Measurements from ENCODE around the gene KAZALD1. TPM values are rescaled to one million over a fixed set of nuclear protein-coding genes. Genes with fewer than 3 reads are reported as not detected.
A peak's percentile ranks its signal among the peaks of the same experiment; 100 is the strongest.

Gene KAZALD1
- total RNA-seq, 1 experiment from 2014 or later: 16.0 TPM

- no peak for DNase-seq (ENCODE audit: low read depth, low spot score)
- peak overlapping the region; percentile 79 for H3K9ac ChIP-seq (ENCODE audit: low read length)
- H3K4me3 ChIP-seq (replicated peaks in 1 of 2; ENCODE audit: low read depth in 1 of 2, low read length in 2 of 2): peak overlapping the region; percentile 66 to 71
- CTCF ChIA-PET: interaction anchor here (0.7 to 8.3 kb wide), 4 partner anchors 14 to 77 kb away, joined by 4 to 91 read pairs (median 14); no protein-coding TSS in a partner anchor
- BruUV-seq (replicated peaks): TSS peak; percentile 73
- H2AFZ ChIP-seq (ENCODE audit: low read depth, low read length, poor library complexity, severe bottlenecking): no peak overlapping the region
- intact Hi-C loops (cut with micrococcal nuclease): loop anchor here (1.0 to 10.0 kb wide), 3 partner anchors 24 to 509 kb away; no protein-coding TSS in a partner anchor
- peaks cover 47 to 81% of the 10 kb centered on the region in 2 experiments for H3K4me1 ChIP-seq (ENCODE audit: control insufficient read depth in 1 of 2, insufficient read depth in 2 of 2, low read length in 2 of 2)
- no peaks in the 10 kb centered on the region for H3K9me3 ChIP-seq (ENCODE audit: control insufficient read depth in 1 of 2, insufficient read depth in 1 of 2, low read depth in 1 of 2, low read length in 2 of 2)
- H3K9me2 ChIP-seq (ENCODE audit: insufficient read depth): no peaks in the 10 kb centered on the region
- H3K4me2 ChIP-seq (ENCODE audit: low read length): peak overlapping the region; percentile 96
- POLR2A ChIA-PET: interaction anchor here (0.5 to 1.2 kb wide), 2 partner anchors 9 to 391 kb away, joined by 4 to 5 read pairs; no protein-coding TSS in a partner anchor
- H3K79me2 ChIP-seq (ENCODE audit: insufficient read depth, low read length): no peaks in the 10 kb centered on the region; the same call in 1 of the 2 replicates
- peak overlapping the region; percentile 93 for H3K27ac ChIP-seq (ENCODE audit: low read depth, low read length)
- TF ChIP-seq RAD21 (IDR thresholded peaks at IDR 0.05; ENCODE audit: low read depth) (no peak), ZFX (IDR thresholded peaks at IDR 0.05) (peak; percentile 54; the same call in 1 of the 2 replicates)
- no peak for ATAC-seq
- no peaks in the 10 kb centered on the region for H4K20me1 ChIP-seq (ENCODE audit: insufficient read depth)
- no peaks in the 10 kb centered on the region for H3K27me3 ChIP-seq (ENCODE audit: insufficient read depth, low read length)
- no peaks in the 10 kb centered on the region for H3K36me3 ChIP-seq (ENCODE audit: control insufficient read depth in 1 of 2, insufficient read depth in 2 of 2, low read length in 2 of 2)
- RAD21 ChIA-PET (ENCODE audit: low non-redundant PET in 1 of 2, low total read pairs in 2 of 2, uncharacterized antibody in 2 of 2, unreplicated experiment in 2 of 2): interaction anchor here in 1 of 2 experiments (0.6 to 1.4 kb wide), 2 partner anchors 24 to 46 kb away, joined by 4 to 5 read pairs; no protein-coding TSS in a partner anchor
Measured at GRCh38 chr10:101065481-101066145, 3.8 kb downstream of the KAZALD1 start.

DNA sequence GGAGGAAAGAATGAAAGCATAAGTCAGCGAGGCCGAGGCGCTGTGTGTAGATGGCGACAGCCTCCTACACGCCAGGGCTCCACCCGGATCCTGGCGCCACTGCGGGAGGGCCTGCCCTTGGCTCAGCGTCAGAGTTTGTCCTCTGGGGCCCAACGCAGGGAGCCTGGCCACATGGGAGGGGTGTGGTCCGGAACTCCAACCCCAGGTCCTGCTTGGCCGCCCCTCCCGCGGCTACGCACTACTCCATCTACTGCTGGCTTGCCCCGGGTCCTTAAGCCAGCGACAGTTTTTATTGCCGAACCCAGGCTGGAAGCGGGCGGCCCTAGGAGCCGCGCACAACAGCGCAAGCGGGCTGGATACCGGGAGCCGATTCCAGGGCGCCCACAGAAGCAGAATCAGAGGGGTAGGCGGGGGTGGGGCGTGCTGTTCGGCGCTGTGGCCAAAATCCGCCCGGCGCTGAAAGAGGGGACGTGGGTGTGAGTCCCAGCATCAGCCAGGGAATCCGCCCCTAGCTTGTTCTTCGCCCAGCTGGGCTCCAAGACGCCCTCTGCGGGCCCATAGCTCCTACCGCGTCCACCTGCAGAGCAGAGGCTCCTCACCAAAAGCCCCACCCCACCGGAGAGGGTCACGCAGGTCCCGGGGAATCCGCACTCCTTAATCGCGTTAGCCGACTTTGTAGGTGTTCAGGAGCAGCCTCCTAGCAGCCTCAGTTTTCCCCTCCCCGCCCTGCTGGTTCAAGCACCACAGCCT is 4.5 kb downstream of the KAZALD1 start:
- Histone ChIP-seq H4K20me1 (ENCODE audit: insufficient read depth) (no peaks in the 10 kb centered on the region), H3K9ac (ENCODE audit: low read length) (peak overlapping the region; percentile 79), H3K36me3 (ENCODE audit: control insufficient read depth in 1 of 2, insufficient read depth in 2 of 2, low read length in 2 of 2) (no peaks in the 10 kb centered on the region), H3K79me2 (ENCODE audit: insufficient read depth, low read length) (no peaks in the 10 kb centered on the region; the same call in 1 of the 2 replicates), H3K27ac (ENCODE audit: low read depth, low read length) (peak overlapping the region; percentile 93), H2AFZ (ENCODE audit: low read depth, low read length, poor library complexity, severe bottlenecking) (no peak overlapping the region), H3K4me2 (ENCODE audit: low read length) (peak overlapping the region; percentile 96), H3K9me3 (ENCODE audit: control insufficient read depth in 1 of 2, insufficient read depth in 1 of 2, low read depth in 1 of 2, low read length in 2 of 2) (no peaks in the 10 kb centered on the region), H3K27me3 (ENCODE audit: insufficient read depth, low read length) (no peaks in the 10 kb centered on the region), H3K9me2 (ENCODE audit: insufficient read depth) (no peaks in the 10 kb centered on the region), H3K4me3 (replicated peaks in 1 of 2; ENCODE audit: low read depth in 1 of 2, low read length in 2 of 2) (peak overlapping the region; percentile 66 to 71), H3K4me1 (ENCODE audit: control insufficient read depth in 1 of 2, insufficient read depth in 2 of 2, low read length in 2 of 2) (peaks cover 47 to 84% of the 10 kb centered on the region in 2 experiments)
- DNase-seq (ENCODE audit: low read depth, low spot score): peak; percentile 87
- BruUV-seq (replicated peaks): no TSS peak
- peak; percentile 67 for ATAC-seq
- ChIA-PET RAD21 (ENCODE audit: low non-redundant PET in 1 of 2, low total read pairs in 2 of 2, uncharacterized antibody in 2 of 2, unreplicated experiment in 2 of 2) (interaction anchor here (0.6 to 2.1 kb wide), 9 partner anchors 16 to 76 kb away, joined by 3 to 7 read pairs (median 6); no protein-coding TSS in a partner anchor), POLR2A (interaction anchor here (0.9 to 1.4 kb wide), 8 partner anchors 8 to 76 kb away, joined by 3 to 9 read pairs (median 6); no protein-coding TSS in a partner anchor), CTCF (interaction anchor here (0.6 to 8.3 kb wide), 15 partner anchors 8 to 1556 kb away, joined by 3 to 91 read pairs (median 6); no protein-coding TSS in a partner anchor)
- intact Hi-C loops (cut with micrococcal nuclease): loop anchor here (1.0 to 10.0 kb wide), 3 partner anchors 25 to 508 kb away; no protein-coding TSS in a partner anchor
- TF ChIP-seq POLR2A (IDR thresholded peaks at IDR 0.05; ENCODE audit: borderline replicate concordance, extremely low read depth, insufficient read depth, insufficient read length): peak; percentile 65
- no peak for TF ChIP-seq SIN3A (IDR thresholded peaks at IDR 0.05; ENCODE audit: low read depth)
- TF ChIP-seq, protein P1, sequence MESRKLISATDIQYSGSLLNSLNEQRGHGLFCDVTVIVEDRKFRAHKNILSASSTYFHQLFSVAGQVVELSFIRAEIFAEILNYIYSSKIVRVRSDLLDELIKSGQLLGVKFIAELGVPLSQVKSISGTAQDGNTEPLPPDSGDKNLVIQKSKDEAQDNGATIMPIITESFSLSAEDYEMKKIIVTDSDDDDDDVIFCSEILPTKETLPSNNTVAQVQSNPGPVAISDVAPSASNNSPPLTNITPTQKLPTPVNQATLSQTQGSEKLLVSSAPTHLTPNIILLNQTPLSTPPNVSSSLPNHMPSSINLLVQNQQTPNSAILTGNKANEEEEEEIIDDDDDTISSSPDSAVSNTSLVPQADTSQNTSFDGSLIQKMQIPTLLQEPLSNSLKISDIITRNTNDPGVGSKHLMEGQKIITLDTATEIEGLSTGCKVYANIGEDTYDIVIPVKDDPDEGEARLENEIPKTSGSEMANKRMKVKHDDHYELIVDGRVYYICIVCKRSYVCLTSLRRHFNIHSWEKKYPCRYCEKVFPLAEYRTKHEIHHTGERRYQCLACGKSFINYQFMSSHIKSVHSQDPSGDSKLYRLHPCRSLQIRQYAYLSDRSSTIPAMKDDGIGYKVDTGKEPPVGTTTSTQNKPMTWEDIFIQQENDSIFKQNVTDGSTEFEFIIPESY (IDR thresholded peaks at IDR 0.05; ENCODE audit: extremely low read depth, insufficient replicate concordance, low read length): peak; percentile 87
- peak; percentile 35; the same call in 1 of the 2 replicates for TF ChIP-seq ZFX (IDR thresholded peaks at IDR 0.05)
- peak; percentile 84 for TF ChIP-seq POLR2AphosphoS5 (IDR thresholded peaks at IDR 0.05; ENCODE audit: low read depth, low read length)
- peak; percentile 80 for TF ChIP-seq YY1 (IDR thresholded peaks at IDR 0.05; ENCODE audit: extremely low read depth, insufficient replicate concordance, low read depth, low read length)
- TF ChIP-seq CTCF (IDR thresholded peaks at IDR 0.05 in 2 of 3, conservative IDR thresholded peaks at IDR 0.05 in 1 of 3; ENCODE audit: borderline replicate concordance in 1 of 3, insufficient read depth in 1 of 3, low read depth in 2 of 3, low read length in 2 of 3): peak in 2 of 3 experiments; percentile 67 to 70; a peak in 4 of 6 replicates

All from HCT116 (cell line).